ENCODE data around the gene GDAP2.

- TF ChIP-seq SP1 (IDR thresholded peaks at IDR 0.05) (no peak), TARDBP (IDR thresholded peaks at IDR 0.05) (no peak), BHLHE40 (IDR thresholded peaks at IDR 0.05; ENCODE audit: borderline replicate concordance) (no peak), CTBP1 (IDR thresholded peaks at IDR 0.05; ENCODE audit: borderline replicate concordance) (no peak), FOXA1 (IDR thresholded peaks at IDR 0.05) (no peak), SUZ12 (IDR thresholded peaks at IDR 0.05) (no peak), ZNF384 (IDR thresholded peaks at IDR 0.05) (no peak), FOXK2 (IDR thresholded peaks at IDR 0.05) (no peak), HDGF (IDR thresholded peaks at IDR 0.05; ENCODE audit: borderline replicate concordance) (no peak), ARNT (IDR thresholded peaks at IDR 0.05) (no peak), LEF1 (IDR thresholded peaks at IDR 0.05; ENCODE audit: borderline replicate concordance) (no peak)
Observed at GRCh38 chr1:117814856-117815797, 114.3 kb downstream of the GDAP2 start.

All from HEK293T (cell line).